IPS-NIHi7 (cell line): ENCODE measurements around the gene PGAP2.
A peak's percentile ranks its signal among the peaks of the same experiment; 100 is the strongest.
"Not testable (repeated sequence)": the region's sequence is repeated elsewhere in the genome, so short reads cannot be mapped to it uniquely, and the experiment has no call there.

ENCODE experiments used
- DNase-seq: peaks from one replicate; pipeline ENCODE4 v3.0.0; 2012; ENCODE audit warnings: mixed read lengths; ENCODE audit errors: extremely low spot score

Gene PGAP2

DNA sequence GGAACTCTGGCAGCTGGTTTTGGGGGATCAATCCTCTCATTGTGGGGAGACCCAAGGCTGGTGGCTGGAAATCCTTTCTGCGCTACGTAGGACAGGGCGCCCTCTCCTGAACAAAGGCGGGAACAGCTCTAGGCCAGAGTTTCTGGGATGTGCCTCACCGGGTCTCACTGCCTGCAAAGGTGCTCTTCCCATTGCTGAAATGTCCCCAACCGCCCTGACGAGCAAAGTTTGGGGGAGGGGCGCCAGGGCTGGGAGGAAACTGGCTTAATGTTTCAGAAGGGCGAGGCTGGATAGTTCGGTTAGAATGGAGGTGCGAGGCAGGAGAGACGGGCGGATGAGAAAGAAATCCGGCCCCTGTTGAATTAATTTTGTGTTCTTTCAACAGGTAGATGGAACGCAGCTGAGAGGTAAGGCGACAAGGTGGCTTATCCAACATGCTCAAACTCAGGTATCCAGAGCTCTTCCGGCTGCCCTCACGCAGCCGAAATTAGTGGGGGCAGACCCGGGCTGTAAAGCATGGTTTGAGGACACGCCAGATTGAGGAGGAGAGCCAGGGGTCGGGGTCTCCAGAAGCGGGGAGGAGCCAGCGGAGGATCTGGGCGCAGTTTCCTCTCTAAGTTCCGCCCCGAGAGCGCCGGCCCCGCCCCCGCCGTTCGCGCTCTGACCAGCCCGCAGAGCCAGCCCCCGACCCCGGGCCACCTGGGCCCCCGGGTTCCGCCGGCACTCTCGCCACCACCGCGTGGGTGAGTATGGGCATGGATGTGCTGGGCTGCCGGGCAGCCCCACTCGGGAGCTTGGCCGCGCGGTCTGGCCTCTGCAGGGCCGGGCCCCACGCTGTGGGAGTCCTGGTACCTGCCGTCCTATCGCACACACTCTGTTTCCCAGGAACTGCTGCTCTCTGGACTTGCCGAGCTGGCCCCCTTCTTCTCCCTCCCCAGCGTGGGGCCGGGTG, at the start of gene PGAP2:
Gene PGAP2 (plus strand): TSS at position 652 of the 952 bp plus-strand sequence. CDS start 2,700 bp downstream, outside the sequence.
- DNase-seq = peak; percentile 92

DNA sequence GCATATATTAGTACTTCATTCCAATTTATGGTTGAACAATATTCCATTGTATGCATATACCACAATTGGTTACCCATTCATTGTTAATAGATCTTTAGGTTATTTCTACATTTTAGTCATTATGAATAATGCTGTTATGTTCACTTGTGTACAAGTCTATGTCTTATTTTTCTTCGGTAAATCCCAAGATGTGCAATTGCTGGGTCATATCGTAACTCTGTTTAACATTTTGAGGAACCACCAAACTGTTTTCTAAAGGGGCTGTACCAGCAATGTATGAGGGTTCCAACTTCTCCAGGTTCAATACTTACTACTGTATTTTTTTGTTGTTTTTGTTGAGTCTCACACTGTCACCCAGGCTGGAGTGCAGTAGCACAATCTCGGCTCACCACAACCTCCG, 44.1 kb upstream of the PGAP2 start:
- no peak for DNase-seq

DNA sequence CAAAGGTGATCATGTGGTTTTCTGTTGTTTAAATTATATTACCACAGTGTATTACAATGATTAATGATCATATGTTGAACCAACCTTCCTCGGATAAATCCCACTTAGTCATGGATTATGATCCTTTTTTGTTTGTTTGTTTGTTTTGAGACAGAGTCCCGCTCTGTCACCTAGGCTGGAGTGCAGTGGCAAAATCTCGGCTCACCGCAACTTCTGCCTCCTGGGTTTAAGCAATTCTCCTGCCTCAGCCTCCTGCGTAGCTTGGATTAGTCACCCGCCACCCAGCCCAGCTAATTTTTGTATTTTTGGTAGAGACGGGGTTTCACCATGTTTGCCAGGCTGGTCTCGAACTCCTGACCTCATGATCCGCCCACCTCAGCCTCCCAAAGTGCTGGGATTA, 41.5 kb upstream of the PGAP2 start:
- DNase-seq = not testable (repeated sequence)

DNA sequence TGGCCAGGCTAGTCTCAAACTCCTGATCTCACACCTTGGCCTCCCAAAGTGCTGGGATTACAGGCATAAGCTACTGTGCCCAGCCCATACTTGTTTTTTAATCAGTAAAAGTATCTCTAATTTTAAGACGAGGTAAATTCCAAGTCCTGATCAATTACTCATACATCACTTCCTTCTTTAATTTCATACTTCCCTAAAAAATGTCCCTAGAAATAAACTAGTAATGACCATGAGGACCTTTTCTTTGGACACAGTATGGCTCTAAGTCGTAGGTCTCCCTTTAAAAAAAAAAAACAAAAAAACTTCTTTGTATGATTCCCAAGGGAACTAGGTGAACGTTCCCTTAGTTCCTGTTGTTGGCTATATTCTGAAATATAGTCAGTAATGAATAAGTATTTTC, 40.8 kb upstream of the PGAP2 start:
- DNase-seq = no peak

DNA sequence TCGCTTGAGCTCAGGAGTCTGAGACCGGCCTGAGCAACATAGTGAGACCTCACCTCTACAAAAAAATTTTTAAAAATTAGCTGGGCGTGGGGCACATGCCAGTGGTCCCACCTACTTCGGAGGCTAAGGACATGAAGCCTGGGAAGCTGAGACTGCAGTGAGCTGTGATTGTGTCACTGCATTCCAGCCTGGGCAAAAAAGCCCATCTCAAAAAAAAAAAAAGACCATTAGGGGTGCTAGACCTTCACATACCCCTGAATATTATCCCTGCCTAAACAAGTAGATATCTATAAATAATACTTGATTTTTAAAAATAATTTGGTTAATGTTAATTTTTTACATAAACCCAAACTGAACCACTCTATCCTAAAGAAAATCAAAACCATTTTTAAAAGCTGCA, 35.2 kb upstream of the PGAP2 start:
- DNase-seq = no peak

DNA sequence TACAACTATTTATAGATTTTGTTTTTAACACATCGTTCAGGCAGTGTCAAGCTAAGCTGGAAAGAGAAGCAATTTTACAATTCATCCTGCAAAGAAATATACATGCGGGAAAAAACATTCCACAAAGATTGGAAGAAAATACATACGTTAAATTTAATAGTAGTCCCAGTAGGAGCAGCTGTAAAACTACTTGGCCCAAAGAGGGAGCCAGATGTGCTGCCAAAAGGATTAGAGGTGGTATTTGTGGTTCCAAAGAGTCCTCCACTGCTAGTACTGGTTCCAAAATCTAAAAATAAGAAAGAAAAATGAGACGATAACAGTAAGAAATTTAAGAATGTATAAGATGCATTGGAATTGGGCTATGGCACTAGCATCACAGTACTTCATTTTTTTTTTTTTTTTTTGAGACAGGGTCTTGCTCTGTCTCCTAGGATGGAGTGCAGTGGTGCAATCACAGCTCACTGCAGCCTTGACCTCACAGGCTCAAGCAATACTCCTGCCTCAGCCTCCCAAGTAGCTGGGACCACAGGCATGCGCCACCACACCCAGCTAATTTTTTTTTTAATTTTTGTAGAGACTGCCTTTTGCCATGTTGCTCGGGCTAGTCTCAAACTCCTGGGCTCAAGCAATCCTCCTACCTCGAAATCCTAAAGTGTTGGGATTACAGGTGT, 32.5 kb upstream of the PGAP2 start:
- DNase-seq = no peak

DNA sequence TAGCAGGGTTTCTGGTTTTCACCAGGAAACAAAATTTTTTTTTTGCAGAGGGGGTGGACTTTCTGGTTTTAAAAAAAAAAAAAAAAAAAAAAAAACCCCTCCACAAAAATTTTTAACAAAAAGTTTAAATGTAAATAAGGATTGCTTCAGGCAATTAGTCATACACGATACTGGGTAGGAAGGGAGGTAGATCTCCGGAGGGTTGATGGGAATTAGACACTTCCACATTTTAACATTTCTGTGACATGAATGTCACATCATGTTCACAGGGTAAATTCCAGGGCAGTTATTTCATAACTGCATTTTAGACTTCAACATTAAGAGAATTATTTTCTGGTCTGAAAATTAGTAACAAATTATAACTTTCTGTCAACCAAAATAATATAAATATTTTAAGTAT, 26.9 kb upstream of the PGAP2 start:
- no peak for DNase-seq

DNA sequence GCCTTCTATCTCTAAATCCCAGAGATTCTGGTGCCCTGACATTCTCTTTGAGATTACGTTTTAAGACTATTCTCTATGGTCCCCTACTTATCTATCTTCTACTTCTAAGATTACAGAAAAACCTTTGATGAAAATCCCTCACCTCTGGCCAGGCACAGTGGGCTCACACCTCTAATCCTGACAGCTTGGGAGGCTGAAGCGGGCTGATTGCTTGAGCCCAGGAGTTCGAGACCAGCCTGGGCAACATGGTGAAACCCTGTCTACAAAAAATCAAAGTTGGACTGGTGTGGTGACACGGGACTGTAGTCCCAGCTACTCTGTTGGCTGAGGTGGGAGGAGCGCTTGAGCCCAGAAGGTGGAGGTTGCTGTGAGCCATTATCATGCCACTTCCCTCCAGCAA, 25.4 kb upstream of the PGAP2 start:
- DNase-seq = no peak

DNA sequence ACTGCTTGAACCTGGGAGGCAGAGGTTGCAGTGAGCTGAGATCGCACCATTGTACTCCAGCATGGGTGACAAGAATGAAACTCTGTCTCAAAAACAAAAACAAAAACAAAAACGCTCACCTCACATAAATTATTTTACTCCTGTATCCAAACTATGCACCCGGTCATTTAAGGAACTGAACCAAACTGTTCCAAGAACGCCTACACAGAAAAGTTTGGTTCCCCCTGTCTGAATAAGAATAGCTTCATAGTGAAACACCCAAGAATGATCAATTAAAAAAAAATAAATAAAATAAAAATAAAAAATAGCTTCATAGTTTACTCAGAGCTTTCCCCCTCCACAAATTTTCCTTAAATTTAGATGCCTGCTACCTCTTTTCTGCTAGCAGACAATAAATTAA, 24.7 kb upstream of the PGAP2 start:
- no peak for DNase-seq

DNA sequence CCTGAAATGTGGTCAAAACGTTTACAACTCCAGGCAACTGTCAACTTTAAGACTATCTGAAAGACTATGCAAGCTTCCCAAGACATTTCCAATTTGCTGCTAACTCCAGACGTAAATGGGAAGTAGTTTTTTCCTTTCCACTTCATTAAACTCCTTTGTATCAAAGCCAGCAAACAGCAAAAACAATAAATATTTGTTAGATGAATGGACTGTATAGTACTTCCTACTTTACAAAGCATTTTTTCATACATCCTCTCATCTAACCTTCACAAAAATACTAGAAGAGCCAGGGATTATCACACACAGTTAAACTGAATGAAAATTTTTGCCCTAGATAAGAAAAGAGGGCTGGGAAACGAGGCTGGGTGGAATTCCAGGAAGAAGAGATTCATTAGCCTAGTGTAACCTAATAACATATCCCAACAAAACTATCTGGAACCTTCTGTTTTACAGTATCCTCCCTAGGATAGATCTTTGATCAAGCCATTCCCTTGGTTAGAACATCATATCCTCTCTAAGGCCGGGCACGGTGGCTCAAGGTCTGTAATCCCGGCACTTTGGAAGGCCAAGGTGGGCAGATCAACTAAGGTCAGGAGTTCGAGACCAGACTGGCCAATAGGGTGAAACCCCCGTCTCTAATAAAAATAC, 21.5 kb upstream of the PGAP2 start:
- DNase-seq = no peak

DNA sequence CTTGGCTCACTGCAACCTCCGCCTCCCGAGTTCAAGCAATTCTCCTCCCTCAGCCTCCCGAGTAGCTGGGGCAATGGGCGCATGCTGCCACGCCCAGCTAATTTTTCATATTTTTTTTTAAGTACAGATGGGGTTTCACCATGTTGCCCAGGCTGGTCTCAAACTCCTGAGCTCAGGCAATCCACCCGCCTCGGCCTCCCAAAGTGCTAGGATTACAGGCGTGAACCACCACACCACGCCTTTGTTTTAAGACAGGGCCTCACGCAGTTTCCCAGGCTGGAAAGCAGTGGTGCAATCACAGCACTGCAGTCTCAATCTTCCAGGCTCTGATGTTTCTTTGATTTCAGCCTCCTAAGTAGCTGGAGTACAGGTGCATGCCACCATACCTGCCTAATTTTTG, 14.0 kb upstream of the PGAP2 start:
- DNase-seq = not testable (repeated sequence)

DNA sequence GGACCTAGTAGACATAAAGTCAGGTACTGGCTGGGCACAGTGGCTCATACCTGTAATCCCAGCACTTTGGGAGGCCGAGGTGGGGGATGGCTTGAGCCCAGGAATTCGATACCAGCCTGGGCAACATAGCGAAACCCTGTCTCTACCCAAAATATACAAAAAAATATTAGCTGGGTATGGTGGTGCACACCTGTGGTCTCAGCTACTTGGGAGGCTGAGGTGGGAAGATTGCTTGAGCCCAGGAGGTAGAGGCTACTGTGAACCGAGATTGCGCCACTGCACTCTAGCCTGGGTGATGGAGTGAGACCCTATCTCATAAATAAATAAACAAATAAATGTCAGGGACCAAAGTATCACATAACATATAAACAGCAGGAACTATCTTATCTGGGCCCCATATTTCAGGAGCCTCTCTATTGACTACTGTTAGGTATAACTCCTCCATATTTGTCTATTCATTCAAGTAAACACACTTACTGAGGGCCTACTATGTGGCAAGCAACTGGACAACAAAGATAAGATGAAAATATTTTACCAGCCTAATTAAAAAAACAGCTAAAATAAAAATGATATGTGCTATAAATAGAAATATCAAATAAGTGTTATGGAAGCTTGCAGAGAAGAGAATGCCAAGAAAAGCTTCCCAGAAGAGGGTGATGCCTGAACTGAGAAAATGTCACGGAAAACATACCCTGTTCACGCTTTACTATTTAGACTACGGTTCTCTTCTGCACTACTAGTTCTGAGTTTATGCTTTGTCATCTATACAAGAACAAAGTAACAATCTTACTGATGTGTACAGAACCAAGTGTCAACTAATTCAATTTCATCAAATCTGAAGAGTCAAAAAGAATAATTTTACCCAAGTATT, 13.0 kb upstream of the PGAP2 start:
- DNase-seq = no peak

DNA sequence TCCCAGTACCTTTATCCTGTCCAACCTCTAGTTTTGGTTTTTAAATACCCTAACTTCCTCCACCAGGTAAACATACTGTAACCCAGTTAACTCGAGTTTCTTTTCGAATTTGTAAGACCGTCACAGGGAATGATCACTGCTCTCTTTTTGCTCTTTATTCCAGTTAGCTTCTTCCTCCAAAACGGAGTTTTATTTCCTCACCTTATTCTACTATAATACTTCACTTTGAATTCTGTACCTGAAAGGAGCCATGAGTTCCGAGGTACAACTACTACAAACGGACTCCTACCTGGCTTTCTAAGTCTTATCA, 12.4 kb upstream of the PGAP2 start:
- DNase-seq = no peak

DNA sequence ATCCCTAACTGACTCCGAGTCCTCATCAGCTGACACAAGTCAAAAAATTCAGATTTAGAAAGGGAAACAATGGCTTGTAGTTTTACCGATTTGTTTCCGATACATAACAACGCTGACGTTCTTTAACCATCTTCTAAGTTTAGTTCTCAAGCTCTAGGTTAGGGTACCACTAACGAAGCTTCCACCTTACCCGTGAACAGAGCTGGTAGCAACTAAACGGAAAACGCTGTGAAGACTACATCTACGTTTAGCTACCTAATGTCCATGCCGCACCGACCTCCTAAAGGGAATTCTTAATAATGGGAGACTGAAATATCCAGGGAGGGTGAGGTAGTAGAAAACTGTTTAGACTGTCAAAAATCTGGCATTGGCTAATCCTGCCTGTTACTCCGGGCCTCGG, 12.0 kb upstream of the PGAP2 start:
- DNase-seq = no peak

DNA sequence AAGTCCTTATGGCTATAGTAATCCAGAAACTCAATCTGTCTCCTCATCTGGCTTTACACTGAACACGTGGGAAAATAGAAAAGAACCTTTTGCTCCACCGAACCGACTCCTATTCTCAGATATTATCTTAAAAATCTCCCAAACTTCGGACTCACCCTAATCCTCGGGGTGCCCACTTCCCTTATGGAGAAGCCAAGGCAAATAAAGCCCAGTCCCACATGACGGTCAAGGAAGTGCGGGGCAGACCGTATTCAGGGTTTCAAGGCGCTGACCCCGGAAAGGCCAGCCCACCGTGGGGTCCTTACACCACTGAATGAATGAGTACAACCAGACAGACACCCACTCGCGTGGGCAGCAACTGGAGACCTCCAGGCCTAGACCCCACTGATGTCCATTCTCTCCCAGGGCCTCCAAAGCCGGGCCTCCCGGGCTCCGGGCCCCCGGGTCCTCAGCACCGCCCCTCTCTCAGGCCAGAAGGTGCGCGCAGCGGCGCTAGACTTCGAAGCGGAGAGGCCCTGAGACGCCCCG, 11.5 kb upstream of the PGAP2 start:
- peak; percentile 64 for DNase-seq

DNA sequence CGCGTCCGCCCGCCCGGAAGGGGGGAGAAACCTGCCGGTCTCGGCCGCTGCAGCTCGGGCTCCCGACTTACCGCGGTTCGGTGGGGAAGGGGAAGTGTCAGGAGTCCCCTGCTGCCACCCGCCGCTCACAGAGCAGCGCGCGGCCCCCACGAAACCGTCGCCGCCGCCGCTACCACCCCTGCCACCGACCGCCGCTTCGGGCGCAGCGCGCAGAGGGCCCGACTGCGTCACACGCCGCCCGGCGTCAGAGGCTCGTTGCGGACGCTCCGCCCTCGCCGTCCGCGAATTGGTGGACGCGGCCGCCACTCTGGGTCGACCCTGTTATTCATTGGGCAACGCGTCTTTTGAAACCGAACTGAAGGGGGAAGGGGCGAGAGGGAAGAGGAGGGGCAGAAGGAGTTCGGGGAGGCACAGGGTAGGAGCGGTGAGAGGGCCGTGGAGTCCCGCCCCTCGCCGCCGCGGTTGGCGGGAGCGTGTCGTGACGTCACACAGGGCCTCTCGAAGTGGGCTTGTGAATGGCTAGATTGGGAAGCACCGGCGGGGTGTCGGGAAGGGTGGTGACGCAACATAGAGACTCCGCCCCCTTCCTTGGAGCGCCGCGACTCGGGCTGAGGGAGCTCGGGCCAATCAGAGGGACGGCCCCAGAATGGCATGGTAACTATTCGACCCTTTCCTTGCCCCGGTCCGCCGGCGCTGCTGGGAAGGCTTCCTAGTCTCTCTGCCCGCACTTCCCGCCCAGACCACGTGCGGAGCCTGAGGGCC, 10.8 kb upstream of the PGAP2 start, which contains the start of gene NUP98:
Gene NUP98 (minus strand): TSS at position 226 of the 762 bp plus-strand sequence. CDS start 15,437 bp downstream, outside the sequence.
- peak; percentile 98 for DNase-seq

DNA sequence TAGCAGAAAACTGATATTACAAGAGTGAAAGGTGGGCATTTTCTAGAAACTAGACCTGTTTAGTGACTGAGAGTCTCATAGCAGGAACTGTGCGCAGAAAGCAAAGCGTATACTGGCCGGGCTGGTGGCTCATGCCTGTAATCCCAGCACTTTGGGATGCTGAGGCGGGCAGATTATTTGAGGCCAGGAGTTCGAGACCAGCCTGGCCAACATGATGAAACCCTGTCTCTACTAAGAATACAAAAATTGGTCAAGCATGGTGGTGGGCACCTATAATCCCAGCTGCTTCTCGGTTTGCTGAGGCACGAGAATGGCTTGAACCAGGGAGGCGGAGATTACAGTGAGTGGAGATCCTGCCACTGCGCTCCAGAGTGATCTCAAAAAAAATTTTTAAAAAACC, 9.2 kb upstream of the PGAP2 start:
- DNase-seq = no peak

DNA sequence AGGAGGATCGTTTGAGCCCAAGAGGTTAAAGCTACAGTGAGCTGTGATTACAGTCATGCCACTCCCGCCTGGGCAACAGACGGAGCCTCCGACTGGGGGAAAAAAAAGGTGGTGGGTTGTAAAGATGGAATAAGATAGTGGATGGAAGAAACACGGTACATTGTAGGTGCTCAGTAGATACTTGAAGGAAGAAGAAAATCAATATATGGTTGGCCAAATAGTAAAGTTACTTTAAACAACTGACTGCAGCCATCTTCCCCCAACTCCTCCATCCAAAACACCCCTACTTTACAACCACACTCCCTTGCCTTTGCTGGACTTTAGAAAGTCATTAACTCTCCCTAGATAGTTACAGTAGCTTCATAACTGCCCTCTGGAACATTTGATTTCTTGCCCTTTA, 8.5 kb upstream of the PGAP2 start:
- DNase-seq = no peak

DNA sequence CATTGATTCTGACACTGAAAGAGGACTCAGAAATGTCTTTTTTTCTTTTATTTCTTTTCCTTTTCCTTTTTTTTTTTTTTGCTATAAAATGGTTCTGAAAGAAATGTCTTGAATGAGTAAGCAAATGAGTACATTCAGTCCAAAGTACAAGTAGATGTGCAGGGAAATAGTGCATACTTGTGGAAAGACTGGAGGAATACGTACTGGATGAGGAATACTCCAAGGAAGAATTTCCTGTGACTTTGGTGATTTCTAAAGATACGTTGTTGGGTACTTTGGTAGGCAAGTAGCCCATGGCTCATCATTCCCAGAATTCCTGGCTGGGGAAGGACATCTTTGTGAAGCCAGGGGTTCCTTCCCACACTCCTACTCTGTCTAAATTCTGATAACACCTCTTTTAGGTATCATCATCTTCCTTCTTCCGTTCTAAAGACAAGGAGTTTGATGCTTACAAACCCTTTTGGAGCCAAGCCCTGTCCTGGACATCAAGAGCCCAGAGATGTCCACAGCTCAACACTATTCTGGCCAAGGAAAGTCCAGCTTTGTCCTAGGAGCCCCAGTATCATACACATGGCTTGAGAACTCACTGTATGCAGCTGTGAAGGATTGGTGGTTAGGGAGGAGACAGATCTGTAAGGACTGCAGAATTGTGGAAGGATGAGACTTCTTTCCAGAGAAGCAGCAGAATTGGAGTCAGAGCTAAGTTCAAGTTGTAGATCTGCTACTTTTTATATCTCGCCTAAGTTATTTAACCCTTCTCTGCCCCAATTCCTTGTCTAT, 6.2 kb upstream of the PGAP2 start:
- DNase-seq = no peak
